Measurements from ENCODE around the gene ROGDI. TPM values are rescaled to one million over a fixed set of nuclear protein-coding genes. Genes with fewer than 3 reads are reported as not detected.
"Not testable (repeated sequence)": the region's sequence is repeated elsewhere in the genome, so short reads cannot be mapped to it uniquely, and the experiment has no call there.

The ROGDI gene
- total RNA-seq, 4 donors from 2014 or later, result 26.3 to 50.1 (median 38.0) TPM

DNA sequence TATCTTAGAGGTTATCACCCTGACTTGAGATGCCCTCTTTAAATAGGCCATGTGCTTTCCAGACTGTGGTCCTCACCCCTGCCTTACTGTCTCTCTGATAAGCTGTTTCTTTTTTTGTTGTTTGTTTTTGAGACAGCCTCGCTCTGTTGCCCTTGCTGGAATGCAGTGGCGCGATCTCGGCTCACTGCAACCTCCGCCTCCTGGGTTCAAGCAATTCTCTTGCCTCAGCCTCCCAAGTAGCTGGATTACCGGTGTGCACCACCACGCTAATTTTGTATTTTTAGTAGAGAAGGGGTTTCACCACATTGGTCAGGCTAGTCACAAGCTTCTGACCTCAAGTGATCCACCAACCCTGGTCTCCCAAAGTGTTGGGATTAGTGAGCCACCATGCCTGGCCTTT lies 13.5 kb downstream of the ROGDI start:
- no peak for DNase-seq
- H3K27me3 ChIP-seq, result no peaks in the 10 kb centered on the region
- TF ChIP-seq, protein P1, sequence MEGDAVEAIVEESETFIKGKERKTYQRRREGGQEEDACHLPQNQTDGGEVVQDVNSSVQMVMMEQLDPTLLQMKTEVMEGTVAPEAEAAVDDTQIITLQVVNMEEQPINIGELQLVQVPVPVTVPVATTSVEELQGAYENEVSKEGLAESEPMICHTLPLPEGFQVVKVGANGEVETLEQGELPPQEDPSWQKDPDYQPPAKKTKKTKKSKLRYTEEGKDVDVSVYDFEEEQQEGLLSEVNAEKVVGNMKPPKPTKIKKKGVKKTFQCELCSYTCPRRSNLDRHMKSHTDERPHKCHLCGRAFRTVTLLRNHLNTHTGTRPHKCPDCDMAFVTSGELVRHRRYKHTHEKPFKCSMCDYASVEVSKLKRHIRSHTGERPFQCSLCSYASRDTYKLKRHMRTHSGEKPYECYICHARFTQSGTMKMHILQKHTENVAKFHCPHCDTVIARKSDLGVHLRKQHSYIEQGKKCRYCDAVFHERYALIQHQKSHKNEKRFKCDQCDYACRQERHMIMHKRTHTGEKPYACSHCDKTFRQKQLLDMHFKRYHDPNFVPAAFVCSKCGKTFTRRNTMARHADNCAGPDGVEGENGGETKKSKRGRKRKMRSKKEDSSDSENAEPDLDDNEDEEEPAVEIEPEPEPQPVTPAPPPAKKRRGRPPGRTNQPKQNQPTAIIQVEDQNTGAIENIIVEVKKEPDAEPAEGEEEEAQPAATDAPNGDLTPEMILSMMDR (IDR thresholded peaks at IDR 0.05), result no peak
- no peak for TF ChIP-seq POLR2A (IDR thresholded peaks at IDR 0.05)

DNA sequence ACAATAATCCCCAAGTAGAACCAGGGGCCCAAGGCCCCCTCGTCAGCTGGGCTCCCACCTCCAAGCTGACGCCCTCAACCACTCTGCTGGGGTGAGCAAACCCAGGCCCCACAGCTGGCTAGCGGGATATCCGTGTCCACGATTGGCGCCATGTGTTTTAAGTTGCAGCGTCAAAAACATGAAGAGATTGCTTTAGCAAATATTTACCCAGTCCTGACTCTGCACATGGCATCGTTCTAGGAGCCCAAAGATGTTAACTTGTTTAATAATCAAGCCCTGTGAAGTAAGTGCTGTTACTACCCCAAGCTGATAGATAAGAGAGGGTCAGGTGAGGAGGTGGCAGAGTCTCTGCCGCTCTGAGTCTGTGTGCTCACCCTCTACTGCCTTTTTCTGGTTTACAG lies 13.9 kb downstream of the ROGDI start:
- no peaks in the 10 kb centered on the region for H3K36me3 ChIP-seq
- TF ChIP-seq, protein P1 (IDR thresholded peaks at IDR 0.05), result no peak
- TF ChIP-seq POLR2A (IDR thresholded peaks at IDR 0.05), result no peak
- H3K27me3 ChIP-seq, result no peaks in the 10 kb centered on the region
- no peak overlapping the region for H3K27ac ChIP-seq
- H3K9me3 ChIP-seq, result no peaks in the 10 kb centered on the region
- no peak for DNase-seq
- no peak overlapping the region for H3K4me3 ChIP-seq
- peaks cover 0 to 4% (median 0%) of the 10 kb centered on the region in 4 donors for H3K4me1 ChIP-seq

More for the DNA sequence above, 13.5 kb downstream of the ROGDI start:
- H3K27ac ChIP-seq, result no peak overlapping the region
- H3K36me3 ChIP-seq, result no peaks in the 10 kb centered on the region
- peaks cover 0 to 5% (median 0%) of the 10 kb centered on the region in 4 donors for H3K4me1 ChIP-seq
- H3K9me3 ChIP-seq, result no peaks in the 10 kb centered on the region
- H3K4me3 ChIP-seq, result no peak overlapping the region

DNA sequence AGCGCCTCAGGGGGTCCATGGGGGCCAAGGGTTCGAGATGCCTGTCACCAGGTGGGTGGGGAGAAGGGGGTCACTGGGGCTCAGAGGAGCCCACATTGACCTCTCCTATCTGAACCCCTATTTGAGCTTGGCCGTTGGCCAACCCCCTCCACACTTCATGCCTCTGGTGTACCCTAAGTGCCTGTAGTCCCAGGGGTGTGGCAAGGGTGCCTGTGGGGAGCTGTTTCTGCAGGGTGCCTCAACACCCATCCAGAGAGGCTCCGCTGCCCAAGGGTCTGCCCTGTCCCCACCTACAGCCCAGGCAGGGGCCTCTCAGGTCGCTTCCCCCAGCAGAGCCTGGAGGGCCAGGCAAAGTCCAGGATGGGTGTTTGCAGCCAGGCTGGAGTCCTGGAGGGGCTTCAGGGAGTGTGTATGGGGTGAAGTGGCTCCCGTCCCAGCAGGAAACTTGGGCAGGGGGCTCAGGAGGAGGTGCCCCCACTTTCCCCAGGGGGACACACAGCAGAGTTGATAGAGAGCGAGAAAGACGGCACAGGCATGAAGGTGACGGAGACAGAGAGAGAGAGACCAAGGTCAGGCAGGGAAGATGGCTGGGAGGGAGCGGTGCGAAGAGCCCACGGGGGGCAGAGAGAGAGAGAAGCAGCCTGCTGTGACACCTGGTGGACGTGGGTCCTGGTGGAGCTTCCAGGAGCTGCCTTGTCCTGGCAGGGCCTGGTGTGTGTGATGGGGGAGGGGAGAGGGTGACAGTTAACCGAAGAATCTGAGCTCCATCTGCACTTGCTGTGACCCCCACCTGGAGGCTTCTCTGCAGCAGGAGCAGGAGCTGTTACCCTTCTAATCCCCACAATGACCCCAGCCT lies 14.6 kb downstream of the ROGDI start, which contains the start of gene SEPTIN12:
Gene SEPTIN12 (minus strand): TSS at position 719 of the 856 bp plus-strand sequence. CDS start 700 bp downstream, at position 19.
- Histone ChIP-seq H3K9me3 (no peaks in the 10 kb centered on the region), H3K4me1 (no peaks in the 10 kb centered on the region), H3K4me3 (no peak within 1 kb of the TSS), H3K36me3 (no peaks in the 10 kb centered on the region), H3K27ac (no peak within 1 kb of the TSS), H3K27me3 (no peaks in the 10 kb centered on the region)
- TF ChIP-seq, protein P1 (IDR thresholded peaks at IDR 0.05), result no peak
- no peak for TF ChIP-seq POLR2A (IDR thresholded peaks at IDR 0.05)
- no peak for DNase-seq

GRCh38 chr16:4787068-4787467 lies 15.4 kb downstream of the ROGDI start:
- DNase-seq, result no peak
- TF ChIP-seq POLR2A (IDR thresholded peaks at IDR 0.05), result no peak
- TF ChIP-seq, protein P1 (IDR thresholded peaks at IDR 0.05), result no peak
- no peaks in the 10 kb centered on the region for H3K9me3 ChIP-seq

DNA sequence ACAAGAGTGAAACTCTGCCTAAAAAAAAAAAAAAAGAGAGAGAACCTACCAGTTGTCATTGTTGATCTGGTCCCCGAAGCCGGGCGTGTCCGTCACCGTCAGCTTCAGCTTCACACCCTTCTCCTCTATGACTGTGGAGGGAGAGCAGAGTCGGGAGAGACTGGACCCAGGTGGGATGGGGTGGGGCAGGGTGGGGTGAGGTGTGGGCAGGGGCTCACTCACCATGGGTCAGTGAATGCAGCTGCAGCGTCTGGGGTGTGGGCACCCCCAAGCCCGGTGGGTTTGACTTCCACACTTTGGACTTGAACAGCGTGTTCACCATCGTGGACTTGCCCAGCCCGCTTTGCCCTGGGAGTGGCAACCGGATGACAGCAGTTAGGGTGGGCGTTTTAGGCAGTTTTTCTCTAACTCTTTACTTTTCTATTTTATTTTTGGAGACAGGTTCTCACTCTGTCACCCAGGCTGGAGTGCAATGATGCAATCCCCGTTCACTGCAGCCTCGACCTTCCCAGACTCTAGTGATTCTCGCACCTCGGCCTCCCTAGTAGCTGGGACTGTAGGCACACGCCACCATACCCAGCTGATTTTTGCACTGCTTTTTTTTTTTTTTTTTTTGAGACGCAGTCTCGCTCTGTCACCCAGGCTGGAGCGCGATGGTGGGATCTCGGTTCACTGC lies 16.5 kb downstream of the ROGDI start:
- H3K9me3 ChIP-seq, result no peaks in the 10 kb centered on the region
- H3K4me1 ChIP-seq, result no peaks in the 10 kb centered on the region
- no peaks in the 10 kb centered on the region for H3K36me3 ChIP-seq

More at GRCh38 chr16:4787068-4787467, 15.4 kb downstream of the ROGDI start:
- Histone ChIP-seq H3K4me1 (no peaks in the 10 kb centered on the region), H3K27ac (no peak overlapping the region), H3K36me3 (no peaks in the 10 kb centered on the region), H3K27me3 (no peaks in the 10 kb centered on the region), H3K4me3 (no peak overlapping the region)

GRCh38 chr16:4784444-4784987 lies 17.9 kb downstream of the ROGDI start:
- not testable (repeated sequence) for H3K27ac ChIP-seq, H3K36me3 ChIP-seq, H3K4me3 ChIP-seq, H3K4me1 ChIP-seq, H3K27me3 ChIP-seq, DNase-seq, H3K9me3 ChIP-seq

More for the DNA sequence above, 16.5 kb downstream of the ROGDI start:
- no peak overlapping the region for H3K4me3 ChIP-seq
- DNase-seq, result no peak
- TF ChIP-seq, protein P1 (IDR thresholded peaks at IDR 0.05), result no peak
- TF ChIP-seq POLR2A (IDR thresholded peaks at IDR 0.05), result no peak
- H3K27me3 ChIP-seq, result no peaks in the 10 kb centered on the region
- H3K27ac ChIP-seq, result no peak overlapping the region
